GM19395 (cell line): Measurements from ENCODE around the gene TTC16.

Experiments
- ATAC-seq: cut with Tn5 transposase; IDR thresholded peaks from one replicate; pipeline ENCODE4 v1.9.1; 2021; ENCODE audit warnings: mild to moderate bottlenecking, moderate library complexity; ENCODE audit not compliant: unreplicated experiment

Gene TTC16

GRCh38 chr9:127698386-127698785 is 17.5 kb upstream of the TTC16 start:
- no peak for ATAC-seq

- ATAC-seq, result peak; percentile 94
Measured at GRCh38 chr9:127698985-127699670, 16.8 kb upstream of the TTC16 start.

- no peak for ATAC-seq
Measured at GRCh38 chr9:127700140-127700539, 15.7 kb upstream of the TTC16 start.

- no peak for ATAC-seq
Measured at GRCh38 chr9:127700594-127701255, 15.2 kb upstream of the TTC16 start.

- no peak for ATAC-seq
Measured at GRCh38 chr9:127703289-127703946, 12.5 kb upstream of the TTC16 start.

GRCh38 chr9:127705577-127706379 is 10.1 kb upstream of the TTC16 start:
- ATAC-seq, result no peak

- no peak for ATAC-seq
Measured at GRCh38 chr9:127706836-127707241, 9.0 kb upstream of the TTC16 start, which contains the start of gene CFAP157. Gene CFAP157, plus strand, starts transcription at chr9:127706988. Its CDS starts 44 bp downstream, at chr9:127707032.

- ATAC-seq, result no peak
Measured at GRCh38 chr9:127707766-127708165, 8.1 kb upstream of the TTC16 start.

- ATAC-seq, result no peak
Measured at GRCh38 chr9:127708952-127709587, 6.8 kb upstream of the TTC16 start.

GRCh38 chr9:127710204-127710783 is 5.6 kb upstream of the TTC16 start:
- ATAC-seq, result no peak

GRCh38 chr9:127711226-127711701 is 4.6 kb upstream of the TTC16 start:
- no peak for ATAC-seq

GRCh38 chr9:127711831-127712274 is 4.0 kb upstream of the TTC16 start:
- no peak for ATAC-seq

- no peak for ATAC-seq
Measured at GRCh38 chr9:127712371-127712770, 3.5 kb upstream of the TTC16 start.

GRCh38 chr9:127712867-127713266 is 3.0 kb upstream of the TTC16 start:
- ATAC-seq, result no peak

GRCh38 chr9:127714020-127714750 is 1.7 kb upstream of the TTC16 start:
- no peak for ATAC-seq

- no peak for ATAC-seq
Measured at GRCh38 chr9:127714951-127715469, 869 bp upstream of the TTC16 start.

- no peak for ATAC-seq
Measured at GRCh38 chr9:127716412-127716811, 533 bp downstream of the TTC16 start.

- no peak for ATAC-seq
Measured at GRCh38 chr9:127717766-127718165, 1.9 kb downstream of the TTC16 start.
